H9 (cell line): ENCODE results near the gene FGD5. TPM values are rescaled to one million over a fixed set of nuclear protein-coding genes. Genes with fewer than 3 reads are reported as not detected.

Source experiments
- DNase-seq: peaks from one replicate; pipeline ENCODE4 v3.0.0-alpha.2; 2017
- H2AFZ ChIP-seq: one replicate; pipeline ENCODE4 v1.6.1; 2013; ENCODE audit warnings: mild to moderate bottlenecking, low read length, control low read depth, moderate library complexity
- H2AK5ac ChIP-seq: 2 replicates; pipeline ENCODE4 v1.6.1; 2013; ENCODE audit warnings: low read length, control low read depth, mixed read lengths; ENCODE audit not compliant: insufficient read length
- H2BK120ac ChIP-seq: one replicate; pipeline ENCODE4 v1.6.1; 2013; ENCODE audit warnings: low read depth, mild to moderate bottlenecking, low read length, control low read depth, inconsistent platforms; ENCODE audit not compliant: poor library complexity, severe bottlenecking
- H2BK12ac ChIP-seq: 2 replicates; pipeline ENCODE4 v1.6.1; 2013; ENCODE audit warnings: low read length, control low read depth, mixed read lengths, low read depth; ENCODE audit not compliant: insufficient read length
- H2BK15ac ChIP-seq: 2 replicates; pipeline ENCODE4 v1.6.1; 2013; ENCODE audit warnings: low read depth, low read length, control low read depth
- H2BK20ac ChIP-seq: one replicate; pipeline ENCODE4 v1.6.1; 2013; ENCODE audit warnings: low read depth, mild to moderate bottlenecking, low read length, control low read depth, inconsistent platforms; ENCODE audit not compliant: poor library complexity, severe bottlenecking
- H2BK5ac ChIP-seq: 2 replicates; pipeline ENCODE4 v1.6.1; 2013; ENCODE audit warnings: low read length, control low read depth, mixed read lengths; ENCODE audit not compliant: insufficient read length
- H3K14ac ChIP-seq: 2 replicates; pipeline ENCODE4 v1.6.1; 2013; ENCODE audit warnings: low read length, control low read depth; ENCODE audit not compliant: insufficient read depth
- H3K18ac ChIP-seq: 2 replicates; pipeline ENCODE4 v1.6.1; 2013; ENCODE audit warnings: low read depth, mild to moderate bottlenecking, mixed read lengths, low read length, control low read depth; ENCODE audit not compliant: insufficient read length
- H3K23ac ChIP-seq: 2 replicates; pipeline ENCODE4 v1.6.1; 2013; ENCODE audit warnings: low read length, control low read depth, mixed read lengths, low read depth; ENCODE audit not compliant: insufficient read length
- H3K23me2 ChIP-seq: 2 replicates; pipeline ENCODE4 v1.6.1; 2013; ENCODE audit warnings: low read depth, mild to moderate bottlenecking, mixed read lengths, low read length, control low read depth; ENCODE audit not compliant: insufficient read length, poor library complexity, severe bottlenecking
- H3K27ac ChIP-seq: 2 replicates; pipeline ENCODE4 v1.5.1; 2013; ENCODE audit warnings: low read length, control low read depth, mixed read lengths, low read depth; ENCODE audit not compliant: insufficient read length
- H3K27me3 ChIP-seq: 2 replicates; pipeline ENCODE4 v1.6.1; 2013; ENCODE audit warnings: low read length, control low read depth, inconsistent platforms; ENCODE audit not compliant: insufficient read depth
- H3K4ac ChIP-seq: 2 replicates; pipeline ENCODE4 v1.6.1; 2013; ENCODE audit warnings: low read depth, mild to moderate bottlenecking, control low read depth, inconsistent platforms, low read length, moderate library complexity
- H3K4me1 ChIP-seq: 2 replicates; pipeline ENCODE4 v1.6.1; 2013; ENCODE audit warnings: low read length, control low read depth, inconsistent platforms; ENCODE audit not compliant: insufficient read depth
- H3K4me2 ChIP-seq: 2 replicates; pipeline ENCODE4 v1.6.1; 2013; ENCODE audit warnings: low read length, control low read depth, mixed read lengths; ENCODE audit not compliant: insufficient read length, insufficient read depth
- H3K56ac ChIP-seq: 2 replicates; pipeline ENCODE4 v1.6.1; 2013; ENCODE audit warnings: low read depth, mild to moderate bottlenecking, mixed read lengths, low read length, control low read depth; ENCODE audit not compliant: insufficient read length
- H3K79me1 ChIP-seq: 2 replicates; pipeline ENCODE4 v1.6.1; 2013; ENCODE audit warnings: low read depth, mild to moderate bottlenecking, moderate library complexity, low read length, control low read depth, inconsistent platforms; ENCODE audit not compliant: insufficient read depth, poor library complexity, severe bottlenecking
- H3K79me2 ChIP-seq: 2 replicates; pipeline ENCODE4 v1.6.1; 2013; ENCODE audit warnings: low read length, control low read depth, inconsistent platforms; ENCODE audit not compliant: insufficient read depth
- H3K9ac ChIP-seq: 2 replicates; pipeline ENCODE4 v1.6.1; 2013; ENCODE audit warnings: low read length, control low read depth, mixed read lengths; ENCODE audit not compliant: insufficient read length; ENCODE audit errors: extremely low read depth
- H3K9me3 ChIP-seq: one replicate; pipeline ENCODE4 v1.6.1; 2013; ENCODE audit warnings: low read depth, low read length, inconsistent platforms; ENCODE audit not compliant: control insufficient read depth
- H3T11ph ChIP-seq: one replicate; pipeline ENCODE4 v1.6.1; 2013; ENCODE audit warnings: mild to moderate bottlenecking, low read length, control low read depth, inconsistent platforms
- H4K20me1 ChIP-seq: one replicate; pipeline ENCODE4 v1.6.1; 2013; ENCODE audit not compliant: control insufficient read depth, insufficient read length, insufficient read depth
- H4K5ac ChIP-seq: 2 replicates; pipeline ENCODE4 v1.6.1; 2013; ENCODE audit warnings: low read depth, mild to moderate bottlenecking, mixed read lengths, low read length, control low read depth; ENCODE audit not compliant: insufficient read length
- H4K8ac ChIP-seq: replicated peaks from 2 replicates; pipeline ENCODE4 v1.6.1; 2013; ENCODE audit warnings: low read length, control low read depth, mixed read lengths, low read depth; ENCODE audit not compliant: insufficient read length
- H4K91ac ChIP-seq: 2 replicates; pipeline ENCODE4 v1.6.1; 2013; ENCODE audit warnings: low read depth, mild to moderate bottlenecking, moderate library complexity, mixed read lengths, low read length, control low read depth; ENCODE audit not compliant: insufficient read length
- H3K27ac Mint-ChIP-seq, 3 experiments: 2 replicates in 2 of 3; 3 replicates in 1 of 3; pipeline ENCODE4 v1.8.0; 2020 to 2021; ENCODE audit warnings: mixed read lengths in 3 of 3, mild to moderate bottlenecking in 1 of 3, moderate library complexity in 1 of 3
- H3K27me3 Mint-ChIP-seq: 2 replicates; pipeline ENCODE4 v1.8.0; 2021; ENCODE audit warnings: low read depth, mild to moderate bottlenecking, moderate library complexity, mixed read lengths
- H3K36me3 Mint-ChIP-seq, 3 experiments: 2 replicates in 2 of 3; 3 replicates in 1 of 3; pipeline ENCODE4 v1.8.0; 2020 to 2021; ENCODE audit warnings: low read depth in 3 of 3, mixed read lengths in 3 of 3; ENCODE audit not compliant: insufficient read depth in 1 of 3
- H3K4me1 Mint-ChIP-seq, 2 experiments: 2 replicates each; pipeline ENCODE4 v1.8.0; 2020; ENCODE audit warnings: mixed read lengths in 2 of 2
- H3K4me3 Mint-ChIP-seq, 2 experiments: 2 replicates in 1 of 2; 3 replicates in 1 of 2; pipeline ENCODE4 v1.8.0; 2020 to 2021; ENCODE audit warnings: mild to moderate bottlenecking in 2 of 2, mixed read lengths in 2 of 2, moderate library complexity in 1 of 2
- H3K9me3 Mint-ChIP-seq, 2 experiments: 2 replicates in 1 of 2; 3 replicates in 1 of 2; pipeline ENCODE4 v1.8.0; 2020; ENCODE audit warnings: mild to moderate bottlenecking in 2 of 2, mixed read lengths in 2 of 2, moderate library complexity in 1 of 2
- CTCF ChIP-seq: fragments of 200-600 bp; sonication (generic); conservative IDR thresholded peaks from 3 replicates; pipeline ENCODE4 v1.8.0; 2021; ENCODE audit warnings: antibody characterized with exemption, mild to moderate bottlenecking
- WGBS: extraction: QIAGEN DNeasy Blood & Tissue Kit; methylation state at CpG from one replicate; pipeline ENCODE4 v1.1.7; 2013; ENCODE audit warnings: missing lambda C conversion rate, low lambda C conversion rate, mixed read lengths; ENCODE audit not compliant: insufficient read length; ENCODE audit errors: extremely low coverage; 5-methylcytosine and 5-hydroxymethylcytosine counted together
- total RNA-seq: library from RNA; stranded (reverse); gene quantifications from 2 replicates; pipeline ENCODE4 v1.2.1, GENCODE V29; 2021

Gene FGD5
- total RNA-seq, 1 experiment from 2014 or later = 7.8 TPM

DNA sequence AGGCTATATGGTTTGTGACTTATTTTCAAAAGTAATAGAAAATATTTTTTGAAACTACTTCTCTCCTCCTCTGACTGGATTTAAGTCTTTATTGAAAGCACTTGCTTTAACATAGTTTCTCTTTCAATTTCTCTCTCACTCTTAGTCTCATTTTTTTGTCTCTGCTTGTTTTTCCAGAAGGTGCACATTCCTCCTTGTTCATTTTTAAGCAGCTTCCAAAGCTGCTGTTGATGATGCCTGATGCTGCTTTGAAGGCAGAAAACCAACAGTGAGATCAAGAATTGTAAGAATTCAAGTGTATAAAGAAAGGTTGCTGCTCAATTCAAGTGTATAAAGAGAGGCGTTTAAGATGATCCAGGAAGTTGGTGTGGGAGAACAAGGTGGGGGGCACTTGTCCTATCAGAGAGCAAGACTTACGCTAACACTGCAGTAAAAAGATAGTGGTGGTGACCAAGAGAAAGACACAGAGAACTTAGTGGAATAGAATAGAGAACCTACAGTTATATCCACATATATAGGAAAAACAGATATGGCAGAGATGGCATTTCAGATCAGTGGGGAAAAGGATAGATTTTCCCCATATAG is 140.7 kb downstream of the FGD5 start:
- Mint-ChIP-seq H3K27me3 (no peaks in the 10 kb centered on the region), H3K27ac (peak overlapping the region in 1 of 3 experiments; percentile 27; a peak in 2 of 7 replicates)
- TF ChIP-seq CTCF = no peak

More for the DNA sequence above, 140.7 kb downstream of the FGD5 start:
- H3K79me1 ChIP-seq = no peaks in the 10 kb centered on the region
- H2BK15ac ChIP-seq = no peak overlapping the region
- no peak overlapping the region for H3K27ac ChIP-seq
- Mint-ChIP-seq H3K4me3 (no peak overlapping the region), H3K9me3 (no peaks in the 10 kb centered on the region), H3K36me3 (peaks cover 12 to 33% (median 22%) of the 10 kb centered on the region in 3 experiments; a peak in 6 of 7 replicates), H3K4me1 (peaks cover 10 to 17% of the 10 kb centered on the region in 2 experiments)
- H3K23me2 ChIP-seq = no peaks in the 10 kb centered on the region
- no peak overlapping the region for H2BK12ac ChIP-seq
- H3K4me1 ChIP-seq = no peaks in the 10 kb centered on the region
- no peak overlapping the region for H4K91ac ChIP-seq
- H4K8ac ChIP-seq = no peak overlapping the region
- WGBS = no CpG with 5 or more reads among the region's 2 CpGs
- H3K27me3 ChIP-seq = no peaks in the 10 kb centered on the region
- H2AK5ac ChIP-seq = no peak overlapping the region
- peaks cover 8% of the 10 kb centered on the region; the same call in 1 of the 2 replicates for H3K79me2 ChIP-seq
- H4K20me1 ChIP-seq = no peaks in the 10 kb centered on the region
- no peak overlapping the region for H2BK120ac ChIP-seq
- no peak overlapping the region for H3K9ac ChIP-seq
- no peak overlapping the region for H2BK20ac ChIP-seq
- no peak overlapping the region for H3K56ac ChIP-seq
- H4K5ac ChIP-seq = no peak overlapping the region
- DNase-seq = no peak
- H3T11ph ChIP-seq = no peak overlapping the region
- no peaks in the 10 kb centered on the region for H3K9me3 ChIP-seq
- H2AFZ ChIP-seq = no peak overlapping the region
- no peak overlapping the region for H3K4me2 ChIP-seq
- no peak overlapping the region for H2BK5ac ChIP-seq
- no peak overlapping the region for H3K18ac ChIP-seq
- H3K4ac ChIP-seq = no peak overlapping the region
- no peak overlapping the region for H3K14ac ChIP-seq
- H3K23ac ChIP-seq = no peak overlapping the region
